Tibial nerve (tissue), 4 donors: ENCODE results near the gene XPO1. TPM values are rescaled to one million over a fixed set of nuclear protein-coding genes. Genes with fewer than 3 reads are reported as not detected.
A peak's percentile ranks its signal among the peaks of the same experiment; 100 is the strongest.

Experiments
- DNase-seq, 2 donors: peaks; one replicate each; pipeline ENCODE4 v3.0.0-alpha.2; 2019; ENCODE audit warnings: low spot score in 2 of 2
- H3K27ac ChIP-seq, 4 donors: fragments of 200-600 bp; sonication (generic) in 3 of 4; one replicate each; pipeline ENCODE4 v1.5.1; 2017 to 2019; ENCODE audit warnings: mild to moderate bottlenecking in 1 of 4
- H3K27me3 ChIP-seq, 2 donors: fragments of 200-600 bp; sonication (generic) in 1 of 2; one replicate each; pipeline versions ENCODE4 v1.5.1 to v1.6.0; 2017 to 2019
- H3K36me3 ChIP-seq, 3 donors: fragments of 200-600 bp; sonication (generic); one replicate each; pipeline ENCODE4 v1.5.1; 2018 to 2019
- H3K4me1 ChIP-seq, 4 donors: fragments of 200-600 bp; sonication (generic) in 3 of 4; one replicate each; pipeline ENCODE4 v1.5.1; 2017 to 2019
- H3K4me3 ChIP-seq, 4 donors: fragments of 200-600 bp; sonication (generic) in 3 of 4; one replicate each; pipeline ENCODE4 v1.5.1; 2017 to 2019; ENCODE audit warnings: mild to moderate bottlenecking in 1 of 4, moderate library complexity in 1 of 4
- H3K9me3 ChIP-seq, 4 donors: fragments of 200-600 bp; sonication (generic) in 3 of 4; one replicate each; pipeline ENCODE4 v1.5.1; 2017 to 2019
- EP300 ChIP-seq, 2 donors: sonication (generic); formaldehyde crosslinking; IDR thresholded peaks; one replicate each; pipeline ENCODE4 v1.6.1; 2017; ENCODE audit warnings: antibody characterized with exemption in 2 of 2, mild to moderate bottlenecking in 1 of 2
- POLR2A ChIP-seq, 2 donors: fragments of 450-650 bp; IDR thresholded peaks; one replicate each; pipeline ENCODE4 v1.6.1; 2017; ENCODE audit warnings: antibody characterized with exemption in 2 of 2, mild to moderate bottlenecking in 2 of 2, moderate library complexity in 2 of 2
- WGBS, 2 donors: methylation state at CpG; one replicate each; pipeline ENCODE4 v1.1.5; 2018; 5-methylcytosine and 5-hydroxymethylcytosine counted together
- total RNA-seq, 4 donors: library from RNA; depleted of rRNA; stranded (reverse); fragments of >200 nt; gene quantifications; one replicate each; pipeline ENCODE4 v1.1.0, GENCODE V29; 2016
- TF ChIP-seq, protein P1 (sequence below), 5 experiments: fragments of 200-600 bp in 3 of 5; fragments of 450-650 bp in 2 of 5; sonication (generic) in 3 of 5; IDR thresholded peaks; one replicate each; pipeline ENCODE4 v1.5.1; 2016 to 2019; ENCODE audit warnings: antibody characterized with exemption in 5 of 5, mild to moderate bottlenecking in 3 of 5, moderate library complexity in 2 of 5

Gene XPO1
- total RNA-seq, 4 donors from 2014 or later = 100 to 151 (median 112) TPM

DNA sequence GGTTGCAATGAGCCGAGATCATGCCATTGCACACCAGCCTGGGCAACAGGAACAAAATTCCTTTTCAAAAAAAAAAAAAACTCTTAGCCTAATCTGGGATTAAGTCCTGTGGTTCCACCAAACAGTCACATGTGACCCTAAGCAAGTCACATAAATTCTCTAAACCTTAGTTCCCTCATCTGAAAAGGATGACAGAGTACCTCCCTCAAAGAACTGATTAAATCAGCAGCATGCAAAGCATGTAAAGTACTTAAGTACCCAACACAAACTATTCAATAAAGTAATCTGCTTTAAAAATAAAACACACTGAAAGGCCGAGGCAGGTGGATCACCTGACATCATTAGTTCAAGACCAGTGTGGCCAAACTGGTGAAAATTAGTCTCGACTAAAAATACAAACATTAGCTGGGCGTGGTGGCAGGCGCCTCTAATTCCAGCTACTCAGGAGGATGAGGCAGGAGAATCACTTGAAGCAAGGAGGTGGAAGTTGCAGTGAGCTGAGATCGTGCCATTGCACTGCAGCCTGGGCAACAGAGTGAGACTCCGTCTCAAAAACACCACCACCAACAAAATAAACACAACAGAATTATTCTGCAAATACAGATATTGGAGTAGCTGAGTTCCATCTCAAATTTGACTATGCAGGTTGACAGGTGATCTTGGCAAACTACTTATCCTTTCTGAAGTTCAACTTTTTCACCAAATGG lies 74.2 kb downstream of the XPO1 start:
- TF ChIP-seq, protein P1, sequence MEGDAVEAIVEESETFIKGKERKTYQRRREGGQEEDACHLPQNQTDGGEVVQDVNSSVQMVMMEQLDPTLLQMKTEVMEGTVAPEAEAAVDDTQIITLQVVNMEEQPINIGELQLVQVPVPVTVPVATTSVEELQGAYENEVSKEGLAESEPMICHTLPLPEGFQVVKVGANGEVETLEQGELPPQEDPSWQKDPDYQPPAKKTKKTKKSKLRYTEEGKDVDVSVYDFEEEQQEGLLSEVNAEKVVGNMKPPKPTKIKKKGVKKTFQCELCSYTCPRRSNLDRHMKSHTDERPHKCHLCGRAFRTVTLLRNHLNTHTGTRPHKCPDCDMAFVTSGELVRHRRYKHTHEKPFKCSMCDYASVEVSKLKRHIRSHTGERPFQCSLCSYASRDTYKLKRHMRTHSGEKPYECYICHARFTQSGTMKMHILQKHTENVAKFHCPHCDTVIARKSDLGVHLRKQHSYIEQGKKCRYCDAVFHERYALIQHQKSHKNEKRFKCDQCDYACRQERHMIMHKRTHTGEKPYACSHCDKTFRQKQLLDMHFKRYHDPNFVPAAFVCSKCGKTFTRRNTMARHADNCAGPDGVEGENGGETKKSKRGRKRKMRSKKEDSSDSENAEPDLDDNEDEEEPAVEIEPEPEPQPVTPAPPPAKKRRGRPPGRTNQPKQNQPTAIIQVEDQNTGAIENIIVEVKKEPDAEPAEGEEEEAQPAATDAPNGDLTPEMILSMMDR (IDR thresholded peaks at IDR 0.05) = no peak
- TF ChIP-seq POLR2A (IDR thresholded peaks at IDR 0.05) (no peak), EP300 (IDR thresholded peaks at IDR 0.05) (no peak)
- no peaks in the 10 kb centered on the region for H3K9me3 ChIP-seq
- H3K4me3 ChIP-seq = no peak overlapping the region
- no peak overlapping the region for H3K27ac ChIP-seq
- peaks cover 0 to 5% (median 2%) of the 10 kb centered on the region in 3 donors for H3K36me3 ChIP-seq
- WGBS, 2 donors = 80 to 83% methylated on average over 7 of the region's 7 CpGs
- H3K4me1 ChIP-seq = peaks cover 0 to 47% (median 2%) of the 10 kb centered on the region in 4 donors
- no peaks in the 10 kb centered on the region for H3K27me3 ChIP-seq
- no peak for DNase-seq

DNA sequence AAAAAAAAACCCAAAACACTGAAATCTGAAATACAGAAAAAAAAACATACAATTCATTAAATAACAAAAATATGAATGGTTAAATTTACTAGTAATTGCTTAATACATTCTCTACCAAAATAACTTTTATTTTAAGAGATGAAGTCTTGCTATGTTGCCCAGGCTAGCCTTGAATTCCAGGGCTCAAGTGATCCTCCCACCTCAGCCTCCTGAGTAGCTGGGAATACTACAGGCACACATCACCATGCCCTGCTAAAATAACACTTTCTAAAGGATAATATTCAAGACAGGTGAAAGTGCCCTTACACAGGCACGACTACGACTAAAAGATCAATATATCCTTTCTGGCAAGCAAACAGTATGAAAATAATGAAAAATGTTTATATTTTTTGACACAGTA lies 76.8 kb downstream of the XPO1 start:
- peaks cover 0 to 45% (median 0%) of the 10 kb centered on the region in 4 donors for H3K4me1 ChIP-seq
- TF ChIP-seq EP300 (IDR thresholded peaks at IDR 0.05) (no peak), POLR2A (IDR thresholded peaks at IDR 0.05) (no peak)
- TF ChIP-seq, protein P1 (IDR thresholded peaks at IDR 0.05) = no peak
- no peak for DNase-seq
- H3K36me3 ChIP-seq = no peaks in the 10 kb centered on the region
- H3K9me3 ChIP-seq = no peaks in the 10 kb centered on the region
- WGBS, 2 donors = 90 to 95% methylated on average over 2 of the region's 2 CpGs
- no peak overlapping the region for H3K4me3 ChIP-seq
- H3K27ac ChIP-seq = no peak overlapping the region
- H3K27me3 ChIP-seq = no peaks in the 10 kb centered on the region

- Histone ChIP-seq H3K9me3 (no peaks in the 10 kb centered on the region), H3K4me3 (no peak overlapping the region), H3K27ac (peak overlapping the region in 1 of 4 donors; percentile 47), H3K36me3 (no peaks in the 10 kb centered on the region), H3K27me3 (no peaks in the 10 kb centered on the region), H3K4me1 (peaks cover 0 to 52% (median 0%) of the 10 kb centered on the region in 4 donors)
- TF ChIP-seq POLR2A (IDR thresholded peaks at IDR 0.05) = no peak
- TF ChIP-seq, protein P1 (IDR thresholded peaks at IDR 0.05) = no peak
- no peak for TF ChIP-seq EP300 (IDR thresholded peaks at IDR 0.05)
- no peak for DNase-seq
- 23 to 27% methylated on average over 4 of the region's 4 CpGs for WGBS, 2 donors
Measured at GRCh38 chr2:61460163-61460562, 78.0 kb downstream of the XPO1 start.

GRCh38 chr2:61456746-61457420 lies 81.3 kb downstream of the XPO1 start:
- DNase-seq = no peak
- H3K27ac ChIP-seq = no peak overlapping the region
- H3K9me3 ChIP-seq = no peaks in the 10 kb centered on the region
- TF ChIP-seq, protein P1 (IDR thresholded peaks at IDR 0.05) = no peak
- TF ChIP-seq EP300 (IDR thresholded peaks at IDR 0.05) = no peak
- no peak for TF ChIP-seq POLR2A (IDR thresholded peaks at IDR 0.05)
- H3K36me3 ChIP-seq = no peaks in the 10 kb centered on the region
- peaks cover 0 to 47% (median 0%) of the 10 kb centered on the region in 4 donors for H3K4me1 ChIP-seq
- H3K27me3 ChIP-seq = no peaks in the 10 kb centered on the region
- WGBS, 2 donors = 87 to 90% methylated on average over 6 of the region's 6 CpGs
- no peak overlapping the region for H3K4me3 ChIP-seq
